ENCODE measurements around the gene GSTA4. TPM values are rescaled to one million over a fixed set of nuclear protein-coding genes. Genes with fewer than 3 reads are reported as not detected.

GSTA4 gene
- total RNA-seq, 1 donor from 2014 or later: 9.4 TPM

GRCh38 chr6:52984247-52984646 lies 10.8 kb downstream of the GSTA4 start:
- Histone ChIP-seq H3K4me3 (no peak overlapping the region), H3K36me3 (peaks cover 47% of the 10 kb centered on the region), H3K27ac (replicated peaks) (no peak overlapping the region), H3K4me1 (peaks cover 8% of the 10 kb centered on the region), H3K9me3 (replicated peaks) (no peaks in the 10 kb centered on the region), H3K27me3 (ENCODE audit: low read depth) (no peaks in the 10 kb centered on the region)
- intact Hi-C loops (cut with micrococcal nuclease): no loop called here
- DNase-seq: no peak
- TF ChIP-seq, protein P1, sequence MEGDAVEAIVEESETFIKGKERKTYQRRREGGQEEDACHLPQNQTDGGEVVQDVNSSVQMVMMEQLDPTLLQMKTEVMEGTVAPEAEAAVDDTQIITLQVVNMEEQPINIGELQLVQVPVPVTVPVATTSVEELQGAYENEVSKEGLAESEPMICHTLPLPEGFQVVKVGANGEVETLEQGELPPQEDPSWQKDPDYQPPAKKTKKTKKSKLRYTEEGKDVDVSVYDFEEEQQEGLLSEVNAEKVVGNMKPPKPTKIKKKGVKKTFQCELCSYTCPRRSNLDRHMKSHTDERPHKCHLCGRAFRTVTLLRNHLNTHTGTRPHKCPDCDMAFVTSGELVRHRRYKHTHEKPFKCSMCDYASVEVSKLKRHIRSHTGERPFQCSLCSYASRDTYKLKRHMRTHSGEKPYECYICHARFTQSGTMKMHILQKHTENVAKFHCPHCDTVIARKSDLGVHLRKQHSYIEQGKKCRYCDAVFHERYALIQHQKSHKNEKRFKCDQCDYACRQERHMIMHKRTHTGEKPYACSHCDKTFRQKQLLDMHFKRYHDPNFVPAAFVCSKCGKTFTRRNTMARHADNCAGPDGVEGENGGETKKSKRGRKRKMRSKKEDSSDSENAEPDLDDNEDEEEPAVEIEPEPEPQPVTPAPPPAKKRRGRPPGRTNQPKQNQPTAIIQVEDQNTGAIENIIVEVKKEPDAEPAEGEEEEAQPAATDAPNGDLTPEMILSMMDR (IDR thresholded peaks at IDR 0.05; ENCODE audit: borderline replicate concordance): no peak

DNA sequence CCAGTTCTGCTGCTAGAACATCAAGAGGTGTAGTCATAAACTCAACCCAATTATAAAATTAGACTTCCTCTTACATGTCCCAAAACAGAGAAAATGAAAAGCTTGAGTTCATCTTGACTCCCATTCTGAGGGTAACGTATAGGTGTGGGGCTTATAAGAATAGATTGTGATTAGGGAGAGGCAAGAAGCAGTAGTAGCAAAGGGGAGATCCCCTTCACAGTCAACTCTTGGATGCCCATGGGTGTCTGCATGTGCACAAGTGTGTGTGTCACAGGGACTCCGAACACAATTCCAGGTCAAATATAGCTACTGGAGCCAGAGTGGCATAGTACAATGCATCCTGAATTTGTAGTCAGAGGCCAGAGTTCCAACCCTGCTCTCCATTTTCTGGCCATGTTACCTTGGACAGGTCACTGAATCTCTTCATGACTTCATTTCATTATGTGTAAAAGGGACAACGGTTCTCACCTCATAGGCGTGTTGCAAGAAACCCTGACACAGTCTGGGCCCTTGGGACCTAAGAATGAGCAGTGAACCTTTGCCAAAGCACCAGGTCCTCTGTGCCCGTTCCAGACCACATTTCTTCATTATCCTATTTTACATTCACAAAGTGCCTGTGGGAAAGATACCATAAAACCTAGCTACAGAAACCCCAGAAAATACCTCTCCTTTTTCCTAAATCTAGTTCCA lies 11.8 kb downstream of the GSTA4 start:
- intact Hi-C loops (cut with micrococcal nuclease): no loop called here
- H3K4me3 ChIP-seq: no peak overlapping the region
- peaks cover 42% of the 10 kb centered on the region for H3K36me3 ChIP-seq
- H3K4me1 ChIP-seq: peaks cover 8% of the 10 kb centered on the region
- no peaks in the 10 kb centered on the region for H3K9me3 ChIP-seq (replicated peaks)
- no peak overlapping the region for H3K27ac ChIP-seq (replicated peaks)
- H3K27me3 ChIP-seq (ENCODE audit: low read depth): no peaks in the 10 kb centered on the region
- no peak for DNase-seq
- TF ChIP-seq, protein P1 (IDR thresholded peaks at IDR 0.05; ENCODE audit: borderline replicate concordance): no peak

- Histone ChIP-seq H3K9me3 (replicated peaks) (no peaks in the 10 kb centered on the region), H3K4me3 (no peak overlapping the region), H3K4me1 (peaks cover 8% of the 10 kb centered on the region), H3K36me3 (peaks cover 45% of the 10 kb centered on the region), H3K27me3 (ENCODE audit: low read depth) (no peaks in the 10 kb centered on the region), H3K27ac (replicated peaks) (no peak overlapping the region)
- TF ChIP-seq, protein P1 (IDR thresholded peaks at IDR 0.05; ENCODE audit: borderline replicate concordance): no peak
- intact Hi-C loops (cut with micrococcal nuclease): no loop called here
- no peak for DNase-seq
These were observed 12.4 kb downstream of the GSTA4 start for GRCh38 chr6:52982680-52983079.

DNA sequence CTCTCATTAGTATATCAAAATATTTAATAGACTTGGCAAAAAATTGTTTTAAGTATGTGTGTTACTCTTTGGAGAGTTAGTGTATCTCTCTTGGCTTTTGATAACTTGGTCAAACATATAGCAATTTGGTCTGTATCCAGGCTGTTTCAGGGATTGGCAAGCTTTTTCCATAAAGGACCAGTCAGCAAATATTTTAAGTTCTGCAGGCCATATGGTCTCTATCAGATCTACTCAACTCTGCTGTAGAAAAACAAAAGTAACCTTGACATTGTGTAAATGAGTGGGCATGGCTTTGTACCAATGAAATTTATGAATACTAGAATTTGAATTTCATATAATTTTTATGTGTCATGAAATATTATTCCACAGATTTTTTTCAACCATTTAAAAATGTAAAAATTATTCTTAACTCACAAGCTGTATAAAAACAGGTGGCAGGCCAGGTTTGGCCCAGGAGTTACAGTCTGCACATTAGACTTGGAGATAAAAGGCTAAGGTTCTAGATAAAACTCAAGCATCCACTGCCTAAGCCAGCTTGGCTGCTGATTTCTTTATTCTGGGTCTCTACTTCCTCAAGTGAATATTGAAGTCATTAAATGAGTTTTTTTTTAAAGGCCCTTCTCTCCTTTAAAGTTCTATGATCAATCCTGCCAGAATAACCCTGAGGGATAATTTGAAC lies 13.7 kb downstream of the GSTA4 start:
- Histone ChIP-seq H3K4me1 (peaks cover 8% of the 10 kb centered on the region), H3K36me3 (peaks cover 45% of the 10 kb centered on the region), H3K4me3 (no peak overlapping the region), H3K27ac (replicated peaks) (no peak overlapping the region), H3K27me3 (ENCODE audit: low read depth) (no peaks in the 10 kb centered on the region), H3K9me3 (replicated peaks) (no peaks in the 10 kb centered on the region)
- no peak for DNase-seq
- intact Hi-C loops (cut with micrococcal nuclease): no loop called here
- TF ChIP-seq, protein P1 (IDR thresholded peaks at IDR 0.05; ENCODE audit: borderline replicate concordance): no peak

GRCh38 chr6:52976591-52977035 lies 18.5 kb downstream of the GSTA4 start:
- H3K4me1 ChIP-seq: no peaks in the 10 kb centered on the region
- intact Hi-C loops (cut with micrococcal nuclease): no loop called here
- H3K27ac ChIP-seq (replicated peaks): no peak overlapping the region
- H3K9me3 ChIP-seq (replicated peaks): no peaks in the 10 kb centered on the region
- no peaks in the 10 kb centered on the region for H3K27me3 ChIP-seq (ENCODE audit: low read depth)
- H3K36me3 ChIP-seq: peaks cover 5% of the 10 kb centered on the region
- no peak overlapping the region for H3K4me3 ChIP-seq
- TF ChIP-seq, protein P1 (IDR thresholded peaks at IDR 0.05; ENCODE audit: borderline replicate concordance): no peak
- DNase-seq: no peak

All from left ventricle myocardium inferior (tissue), 1 donor.